GM23248 (cell line): ENCODE data around the gene ZNF385D.
A peak's percentile ranks its signal among the peaks of the same experiment; 100 is the strongest.

Source experiments
- EZH2 ChIP-seq: fragments of 200-600 bp; sonication (generic); IDR thresholded peaks from 2 replicates; pipeline ENCODE4 v1.6.1; 2018; ENCODE audit warnings: antibody characterized with exemption, mild to moderate bottlenecking; ENCODE audit not compliant: insufficient read depth, poor library complexity, severe bottlenecking
- EZH2phosphoT487 ChIP-seq: fragments of 200-600 bp; sonication (generic); IDR thresholded peaks from 2 replicates; pipeline ENCODE4 v1.6.1; 2018; ENCODE audit warnings: antibody characterized with exemption, moderate library complexity, mild to moderate bottlenecking, low read depth; ENCODE audit not compliant: insufficient read depth

GRCh38 chr3:21672303-21672702 lies 78.7 kb downstream of the ZNF385D start:
- TF ChIP-seq EZH2phosphoT487 (0 out of 2 replicates have a peak, but pooled peaks have one; percentile 32), EZH2 (no peak)
